Measurements from ENCODE around the gene CCDC170. TPM values are rescaled to one million over a fixed set of nuclear protein-coding genes. Genes with fewer than 3 reads are reported as not detected.
A peak's percentile ranks its signal among the peaks of the same experiment; 100 is the strongest.
"Not testable (repeated sequence)": the region's sequence is repeated elsewhere in the genome, so short reads cannot be mapped to it uniquely, and the experiment has no call there.

CCDC170 gene
- not detected for total RNA-seq

DNA sequence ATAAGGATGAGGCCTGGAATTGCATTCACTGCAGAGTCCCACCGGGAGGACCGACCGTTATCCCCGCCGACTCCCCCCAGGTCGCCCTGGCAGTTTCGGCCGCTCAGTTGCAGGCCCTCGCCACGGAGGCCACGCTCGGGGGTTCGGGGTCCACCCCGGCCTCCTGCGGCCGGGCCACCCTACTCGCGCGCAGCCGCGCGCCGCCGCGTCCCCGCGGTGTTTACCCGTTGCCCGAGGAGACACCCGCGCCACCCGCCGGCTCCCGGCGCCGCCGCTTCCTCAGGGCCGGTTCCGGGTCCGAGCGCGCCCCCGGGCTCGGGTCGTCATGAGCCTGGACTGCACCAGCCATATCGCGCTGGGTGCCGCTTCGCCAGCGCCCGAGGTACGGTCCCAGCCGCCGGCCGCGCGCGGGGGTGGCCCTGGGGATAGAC, at the start of gene CCDC170:
TSS of gene CCDC170 (plus strand) at position 214 of the 431 bp plus-strand sequence. CDS start at position 326, 112 bp downstream.
- Mint-ChIP-seq H3K4me3 (peak within 1 kb of the TSS; percentile 74), H3K27ac (no peak within 1 kb of the TSS), H3K9me3 (no peaks in the 10 kb centered on the region), H3K36me3 (no peaks in the 10 kb centered on the region), H3K4me1 (peaks cover 12% of the 10 kb centered on the region), H3K27me3 (peaks cover 54% of the 10 kb centered on the region)
- DNase-seq: peak; percentile 38

DNA sequence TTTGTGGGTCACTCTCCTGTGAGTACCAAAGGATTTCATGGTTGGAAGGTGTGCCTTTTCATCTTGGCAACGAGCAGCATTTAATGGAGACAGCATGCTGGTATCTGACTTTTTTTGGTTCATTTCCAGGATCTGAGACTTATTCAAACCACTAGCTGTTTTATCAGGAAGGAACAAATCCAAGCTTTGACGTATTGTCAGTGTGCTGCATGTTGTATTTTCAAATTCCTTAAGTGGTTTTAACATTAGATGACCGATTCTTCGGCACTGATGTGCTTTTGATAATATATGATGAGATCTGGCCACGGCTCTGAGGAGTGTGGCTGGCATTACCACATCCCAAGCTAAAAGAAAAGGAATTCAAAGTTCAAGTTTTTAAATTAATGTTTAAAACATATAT, 48.3 kb upstream of the CCDC170 start:
- no peaks in the 10 kb centered on the region for H3K27me3 Mint-ChIP-seq
- H3K27ac Mint-ChIP-seq: no peak overlapping the region
- peaks cover 2% of the 10 kb centered on the region for H3K9me3 Mint-ChIP-seq
- no peak for DNase-seq
- peaks cover 27% of the 10 kb centered on the region for H3K4me1 Mint-ChIP-seq
- no peak overlapping the region for H3K4me3 Mint-ChIP-seq
- peaks cover 8% of the 10 kb centered on the region for H3K36me3 Mint-ChIP-seq

DNA sequence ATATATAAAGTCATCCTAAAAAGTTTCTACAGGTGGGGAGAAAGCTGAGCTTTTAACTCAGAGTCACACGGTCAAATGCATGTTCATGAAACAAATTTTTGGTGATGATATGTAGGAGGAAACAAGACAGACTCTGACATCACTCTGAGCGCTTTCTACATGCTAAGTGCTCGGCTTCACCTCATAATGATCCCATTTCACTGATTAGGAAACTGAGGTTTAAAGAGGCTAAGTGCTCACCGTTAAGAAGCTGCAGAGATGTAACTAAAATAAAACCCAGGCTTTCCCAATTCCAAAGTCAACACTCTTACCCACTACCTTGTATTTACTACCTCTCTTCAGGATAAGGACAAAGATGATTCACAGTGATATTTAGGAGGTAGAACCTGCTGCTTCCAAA, 46.6 kb upstream of the CCDC170 start:
- H3K27ac Mint-ChIP-seq: no peak overlapping the region
- DNase-seq: no peak
- H3K4me3 Mint-ChIP-seq: no peak overlapping the region
- H3K36me3 Mint-ChIP-seq: peaks cover 20% of the 10 kb centered on the region
- H3K4me1 Mint-ChIP-seq: peaks cover 23% of the 10 kb centered on the region
- H3K27me3 Mint-ChIP-seq: peaks cover 4% of the 10 kb centered on the region
- H3K9me3 Mint-ChIP-seq: peaks cover 2% of the 10 kb centered on the region

DNA sequence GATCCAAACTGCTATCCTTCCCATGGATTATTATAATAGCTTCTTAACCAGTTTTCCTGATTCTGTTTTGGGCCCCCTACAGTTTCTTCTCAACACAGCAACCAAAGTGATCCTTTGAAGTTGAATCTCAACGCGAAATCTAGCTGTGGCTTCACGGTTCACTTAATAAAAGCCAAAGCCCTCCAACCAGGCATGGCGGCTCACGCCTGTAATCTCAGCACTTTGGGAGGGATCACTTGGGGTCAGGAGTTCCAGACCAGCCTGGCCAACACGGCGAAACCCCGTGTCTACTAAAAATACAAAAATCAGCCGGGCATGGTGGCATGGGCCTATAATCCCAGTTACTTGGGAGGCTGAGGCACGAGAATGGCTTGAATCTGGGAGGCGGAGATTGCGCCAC, 45.2 kb upstream of the CCDC170 start:
- H3K4me1 Mint-ChIP-seq: peaks cover 28% of the 10 kb centered on the region
- no peak overlapping the region for H3K27ac Mint-ChIP-seq
- no peak for DNase-seq
- H3K4me3 Mint-ChIP-seq: no peak overlapping the region
- H3K36me3 Mint-ChIP-seq: peaks cover 19% of the 10 kb centered on the region
- H3K27me3 Mint-ChIP-seq: peaks cover 4% of the 10 kb centered on the region
- H3K9me3 Mint-ChIP-seq: peaks cover 2% of the 10 kb centered on the region

DNA sequence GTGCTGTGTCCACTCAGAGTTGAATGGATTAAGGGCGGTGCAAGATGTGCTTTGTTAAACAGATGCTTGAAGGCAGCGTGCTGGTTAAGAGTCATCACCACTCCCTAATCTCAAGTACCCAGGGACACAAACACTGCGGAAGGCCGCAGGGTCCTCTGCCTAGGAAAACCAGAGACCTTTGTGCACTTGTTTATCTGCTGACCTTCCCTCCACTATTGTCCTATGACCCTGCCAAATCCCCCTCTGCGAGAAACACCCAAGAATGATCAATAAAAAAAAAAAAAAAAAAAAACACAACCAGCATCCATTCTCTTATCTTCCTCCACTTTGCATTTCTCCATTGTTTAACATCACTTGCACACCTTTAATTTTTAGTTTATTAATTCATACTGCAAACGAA, 42.9 kb upstream of the CCDC170 start:
- Mint-ChIP-seq H3K4me1 (peaks cover 30% of the 10 kb centered on the region), H3K36me3 (peaks cover 17% of the 10 kb centered on the region), H3K27ac (peak overlapping the region; percentile 91), H3K4me3 (peak overlapping the region; percentile 99)
- not testable (repeated sequence) for H3K9me3 Mint-ChIP-seq, DNase-seq, H3K27me3 Mint-ChIP-seq

DNA sequence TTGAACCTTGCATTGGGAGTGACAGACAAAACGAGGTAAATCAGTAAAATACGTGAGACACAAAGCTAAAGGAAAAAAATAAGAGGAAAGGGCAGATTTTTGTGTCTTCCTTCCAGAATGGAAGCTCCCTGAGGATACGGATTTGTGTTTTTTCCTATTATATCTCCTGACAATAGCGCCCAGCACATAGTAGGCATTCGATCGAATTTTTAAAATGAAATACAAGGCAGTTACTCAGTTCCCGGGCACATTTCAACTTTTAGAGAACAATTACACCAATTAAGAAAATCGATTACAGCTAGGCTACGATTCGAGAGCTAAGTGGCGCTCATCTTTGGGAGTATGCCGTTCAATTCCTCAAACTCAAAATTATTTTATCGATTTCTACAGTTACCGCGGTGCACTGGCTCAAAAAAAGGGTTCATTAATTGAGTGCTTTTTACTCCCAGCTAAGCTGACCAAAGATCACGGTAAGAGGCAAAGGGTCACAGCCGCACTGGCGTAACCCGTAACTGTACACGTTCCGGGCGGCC, 42.3 kb upstream of the CCDC170 start:
- Mint-ChIP-seq H3K27ac (peak overlapping the region; percentile 91), H3K4me1 (peaks cover 30% of the 10 kb centered on the region), H3K36me3 (peaks cover 17% of the 10 kb centered on the region), H3K9me3 (peaks cover 2% of the 10 kb centered on the region), H3K4me3 (peak overlapping the region; percentile 99), H3K27me3 (peaks cover 4% of the 10 kb centered on the region)
- DNase-seq: no peak

DNA sequence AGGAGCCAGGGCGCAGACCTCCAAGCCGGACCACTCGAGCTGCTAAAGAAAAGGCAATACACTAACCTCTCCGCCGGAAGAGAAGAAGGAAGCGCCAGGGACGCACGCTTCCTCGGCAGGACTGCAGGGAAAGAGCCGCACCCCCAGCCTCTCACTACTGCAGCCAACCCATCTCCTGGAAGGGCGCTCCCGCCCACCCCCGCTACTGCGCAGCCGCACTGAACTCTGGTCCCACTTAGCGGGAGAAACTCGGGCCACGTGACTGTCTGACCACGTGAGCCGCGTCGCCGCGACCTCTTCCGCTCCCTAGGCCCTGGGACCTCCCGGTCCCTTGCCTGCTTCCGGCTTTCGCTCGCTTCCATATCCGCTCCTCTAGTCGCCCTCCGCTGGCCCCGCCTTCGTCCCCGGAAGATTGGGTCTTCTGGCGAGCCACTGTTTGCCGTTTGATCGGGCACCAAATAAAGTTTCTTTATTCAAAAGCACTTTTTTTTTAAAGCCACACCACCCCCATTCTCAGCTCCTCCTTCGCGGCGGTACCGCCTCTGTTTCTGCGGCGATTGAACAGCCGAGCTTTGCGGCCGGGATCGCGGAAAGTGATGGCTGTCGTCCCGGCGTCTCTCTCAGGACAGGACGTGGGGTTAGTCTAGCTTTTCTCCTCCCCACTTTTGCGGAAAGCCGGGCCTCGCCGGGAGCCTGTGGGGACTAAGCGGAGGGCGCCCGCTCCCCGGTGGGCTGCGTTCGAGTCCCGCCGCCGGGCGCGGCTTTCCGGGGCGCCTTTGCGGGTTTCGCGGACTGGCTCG, 41.7 kb upstream of the CCDC170 start, which contains the start of gene RMND1:
TSS of gene RMND1 (minus strand) at position 177 of the 800 bp plus-strand sequence. CDS start 6,315 bp downstream, outside the sequence.
- Mint-ChIP-seq H3K27ac (peak within 1 kb of the TSS; percentile 91), H3K27me3 (peaks cover 4% of the 10 kb centered on the region), H3K36me3 (peaks cover 17% of the 10 kb centered on the region), H3K4me3 (peak within 1 kb of the TSS; percentile 99), H3K4me1 (peaks cover 27% of the 10 kb centered on the region), H3K9me3 (peaks cover 2% of the 10 kb centered on the region)
- peak; percentile 99 for DNase-seq

- Mint-ChIP-seq H3K27ac (peak overlapping the region; percentile 91), H3K36me3 (peaks cover 17% of the 10 kb centered on the region), H3K9me3 (peaks cover 2% of the 10 kb centered on the region), H3K4me3 (peak overlapping the region; percentile 99), H3K4me1 (peaks cover 24% of the 10 kb centered on the region), H3K27me3 (peaks cover 4% of the 10 kb centered on the region)
- no peak for DNase-seq
Measured at GRCh38 chr6:151452750-151453427, 40.9 kb upstream of the CCDC170 start.

DNA sequence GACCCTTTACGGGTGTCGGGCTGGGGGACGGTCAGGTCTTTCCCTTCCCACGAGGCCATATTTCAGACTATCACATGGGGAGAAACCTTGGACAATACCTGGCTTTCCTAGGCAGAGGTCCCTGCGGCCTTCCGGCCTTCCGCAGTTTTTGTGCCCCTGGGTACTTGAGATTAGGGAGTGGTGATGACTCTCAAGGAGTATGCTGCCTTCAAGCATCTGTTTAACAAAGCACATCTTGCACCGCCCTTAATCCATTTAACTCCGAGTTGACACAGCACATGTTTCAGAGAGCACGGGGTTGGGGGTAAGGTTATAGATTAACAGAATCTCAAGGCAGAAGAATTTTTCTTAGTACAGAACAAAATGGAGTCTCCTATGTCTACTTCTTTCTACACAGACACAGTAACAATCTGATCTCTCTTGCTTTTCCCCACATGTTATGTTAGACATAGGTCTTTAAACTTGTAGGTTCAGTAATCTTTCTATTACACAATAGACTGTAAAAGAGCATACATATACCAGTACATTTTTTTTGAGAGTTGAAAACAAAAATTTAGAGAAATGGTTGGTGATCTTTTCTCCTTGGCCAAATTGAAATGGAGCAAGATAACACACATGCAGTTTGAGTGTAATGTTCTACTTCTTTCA, 37.9 kb upstream of the CCDC170 start:
- Mint-ChIP-seq H3K36me3 (peaks cover 12% of the 10 kb centered on the region), H3K4me1 (peaks cover 21% of the 10 kb centered on the region)
- H3K4me3 Mint-ChIP-seq, H3K27me3 Mint-ChIP-seq, H3K27ac Mint-ChIP-seq, DNase-seq, H3K9me3 Mint-ChIP-seq: not testable (repeated sequence)

GRCh38 chr6:151461673-151462072, 32.1 kb upstream of the CCDC170 start:
- Mint-ChIP-seq H3K36me3 (peaks cover 4% of the 10 kb centered on the region), H3K4me1 (peaks cover 4% of the 10 kb centered on the region), H3K27ac (no peak overlapping the region), H3K4me3 (no peak overlapping the region), H3K9me3 (no peaks in the 10 kb centered on the region), H3K27me3 (no peaks in the 10 kb centered on the region)
- no peak for DNase-seq

DNA sequence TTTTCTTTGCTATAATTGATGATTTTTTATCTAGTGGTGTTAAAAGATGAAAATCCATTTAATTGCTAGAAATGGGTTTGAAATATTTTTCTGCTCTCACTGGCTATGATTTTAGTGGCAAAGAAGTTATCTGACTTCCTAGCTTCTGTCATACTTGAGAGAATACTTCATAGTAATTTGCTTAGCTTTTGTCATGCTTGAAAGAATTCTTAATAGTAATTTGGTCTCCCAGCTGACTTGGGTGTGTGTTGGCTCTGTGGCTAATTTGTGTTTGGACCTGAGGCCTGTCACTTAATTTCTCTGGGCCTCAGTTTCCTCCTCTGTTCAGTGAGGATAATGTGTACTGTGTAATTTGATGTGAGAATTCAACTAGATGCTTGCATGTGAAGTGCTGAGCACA, 29.1 kb upstream of the CCDC170 start:
- Mint-ChIP-seq H3K4me1 (peaks cover 7% of the 10 kb centered on the region), H3K36me3 (peaks cover 4% of the 10 kb centered on the region), H3K4me3 (no peak overlapping the region), H3K27ac (no peak overlapping the region), H3K9me3 (no peaks in the 10 kb centered on the region), H3K27me3 (no peaks in the 10 kb centered on the region)
- no peak for DNase-seq

DNA sequence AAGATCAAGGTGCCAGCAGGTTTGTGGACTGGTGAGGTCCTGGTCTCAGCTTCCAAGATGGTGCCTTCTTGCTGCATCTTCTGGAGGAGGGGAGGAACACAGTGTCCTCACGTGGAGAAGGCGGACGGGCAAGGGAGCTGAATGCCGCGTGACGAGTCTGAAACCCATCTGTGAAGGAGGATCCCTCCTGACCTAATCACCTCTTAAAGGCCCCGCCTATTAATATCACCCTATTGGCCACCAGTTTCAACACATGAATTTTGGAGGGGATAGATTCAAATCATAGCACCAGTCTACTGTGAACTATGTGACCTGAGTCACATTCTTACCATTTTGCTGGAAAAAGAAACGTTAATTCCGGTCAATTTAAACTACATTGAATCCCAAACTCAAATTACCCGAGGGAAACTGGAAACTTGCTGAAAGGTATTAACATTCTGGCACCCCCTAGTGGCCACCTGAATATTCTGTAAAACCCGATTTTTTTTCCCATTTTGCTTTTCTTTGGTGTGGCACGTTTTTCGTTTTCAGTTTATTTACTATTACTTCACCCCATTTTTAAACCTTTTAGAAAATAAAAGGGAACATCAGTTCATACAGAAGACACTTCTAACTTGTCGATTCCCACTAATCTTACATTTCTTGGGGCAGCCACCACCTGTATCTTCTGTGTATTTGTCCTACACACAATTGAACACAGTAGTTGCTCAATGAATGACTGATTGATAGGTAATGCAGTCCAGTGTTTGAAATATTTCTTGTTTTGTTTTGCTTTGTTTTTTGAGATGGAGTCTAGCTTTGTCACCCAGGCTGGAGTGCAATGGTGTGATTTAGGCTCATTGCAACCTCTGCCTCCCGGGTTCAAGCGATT, 17.9 kb upstream of the CCDC170 start:
- Mint-ChIP-seq H3K4me3 (no peak overlapping the region), H3K27ac (no peak overlapping the region), H3K27me3 (no peaks in the 10 kb centered on the region), H3K9me3 (no peaks in the 10 kb centered on the region), H3K4me1 (peaks cover 7% of the 10 kb centered on the region), H3K36me3 (no peaks in the 10 kb centered on the region)
- peak; percentile 16 for DNase-seq

- Mint-ChIP-seq H3K27me3 (no peaks in the 10 kb centered on the region), H3K9me3 (no peaks in the 10 kb centered on the region), H3K4me3 (no peak overlapping the region), H3K36me3 (no peaks in the 10 kb centered on the region), H3K4me1 (peaks cover 15% of the 10 kb centered on the region), H3K27ac (no peak overlapping the region)
- DNase-seq: no peak
Measured at GRCh38 chr6:151477726-151478125, 16.1 kb upstream of the CCDC170 start.

DNA sequence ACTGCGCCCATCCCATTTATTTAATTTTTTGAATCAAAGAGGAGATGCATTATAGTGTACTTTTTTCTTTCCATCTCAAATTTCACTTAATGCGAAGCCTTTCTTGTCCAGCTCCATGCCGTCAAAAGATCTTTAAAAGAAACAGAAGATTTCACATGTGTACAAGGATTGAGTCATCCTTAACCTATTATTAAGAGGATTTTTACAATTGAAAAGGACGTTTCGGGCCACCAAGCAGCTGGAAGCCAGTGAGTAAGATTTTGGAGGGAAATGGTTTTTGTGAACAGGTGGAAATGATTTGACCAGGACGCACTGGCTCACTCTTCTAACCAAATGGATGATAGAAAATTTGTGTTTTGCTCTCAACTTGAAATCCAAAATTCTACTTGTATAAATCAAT, 15.1 kb upstream of the CCDC170 start:
- Mint-ChIP-seq H3K9me3 (no peaks in the 10 kb centered on the region), H3K27me3 (no peaks in the 10 kb centered on the region), H3K4me1 (peaks cover 15% of the 10 kb centered on the region), H3K36me3 (no peaks in the 10 kb centered on the region), H3K27ac (no peak overlapping the region), H3K4me3 (no peak overlapping the region)
- no peak for DNase-seq
